HEK293 (cell line): Measurements from ENCODE around the gene DYNLT1.

Source experiments
- CTCF ChIA-PET: fragments of 350-600 bp; formaldehyde crosslinking; extraction: SDS; loops from one replicate; lab custom pipeline; 2021; ENCODE audit warnings: antibody characterized with exemption; lab: Yijun Ruan, JAX
- POLR2A ChIA-PET: fragments of 300-600 bp; formaldehyde crosslinking; extraction: SDS; loops from one replicate; lab custom pipeline; 2020; ENCODE audit warnings: antibody characterized with exemption, inconsistent platforms; lab: Yijun Ruan, JAX
- H3K27ac ChIP-seq: fragments of 200-500 bp; sonication (Bioruptor generic); 2 replicates; pipeline ENCODE4 v1.5.1; 2014; ENCODE audit warnings: low read depth, low read length, control low read depth, inconsistent platforms; ENCODE audit errors: extremely low read depth
- H3K36me3 ChIP-seq, 2 experiments: fragments of 200-500 bp in 1 of 2; sonication (Bioruptor generic) in 1 of 2; 1 replicate in 1 of 2; 2 replicates in 1 of 2; pipeline ENCODE4 v1.5.1; 2014 to 2017; ENCODE audit warnings: inconsistent platforms in 2 of 2, low read length in 2 of 2; ENCODE audit not compliant: control insufficient read depth in 2 of 2, insufficient read depth in 1 of 2
- H3K4me1 ChIP-seq: fragments of 200-500 bp; sonication (Bioruptor generic); 2 replicates; pipeline ENCODE4 v1.5.1; 2014; ENCODE audit warnings: mild to moderate bottlenecking, low read length, inconsistent platforms; ENCODE audit not compliant: control insufficient read depth, insufficient read depth
- H3K4me3 ChIP-seq: 2 replicates; pipeline ENCODE4 v1.5.1; 2011; ENCODE audit warnings: low read depth, mild to moderate bottlenecking, control low read depth, low read length, moderate library complexity
- H3K9me3 ChIP-seq: fragments of 200-500 bp; sonication (Bioruptor generic); 2 replicates; pipeline ENCODE4 v1.5.1; 2014; ENCODE audit warnings: low read depth, low read length, inconsistent platforms; ENCODE audit not compliant: control insufficient read depth, insufficient read depth
- HOXD13 ChIP-seq: sonication (generic); formaldehyde crosslinking; IDR thresholded peaks from 2 replicates; pipeline ENCODE4 v1.8.0; 2022; ENCODE audit warnings: missing genetic modification reagents, borderline replicate concordance
- MZF1 ChIP-seq: fragments of 450-650 bp; formaldehyde crosslinking; IDR thresholded peaks from 2 replicates; pipeline ENCODE4 v1.5.1; 2017; ENCODE audit warnings: missing biosample characterization, missing genetic modification characterization, borderline replicate concordance
- PRDM1 ChIP-seq: fragments of 450-650 bp; formaldehyde crosslinking; IDR thresholded peaks from 2 replicates; pipeline ENCODE4; 2016; ENCODE audit warnings: missing biosample characterization, missing genetic modification characterization
- ZBTB1 ChIP-seq: fragments of 450-650 bp; formaldehyde crosslinking; IDR thresholded peaks from 2 replicates; pipeline ENCODE4 v1.5.1; 2016; ENCODE audit warnings: missing biosample characterization, missing genetic modification characterization
- ZBTB10 ChIP-seq: fragments of 450-650 bp; formaldehyde crosslinking; IDR thresholded peaks from 2 replicates; pipeline ENCODE4 v1.5.1; 2016; ENCODE audit warnings: missing biosample characterization, missing genetic modification characterization
- ZNF18 ChIP-seq: fragments of 450-650 bp; formaldehyde crosslinking; IDR thresholded peaks from 2 replicates; pipeline ENCODE4 v1.5.1; 2016; ENCODE audit warnings: missing biosample characterization, missing genetic modification characterization
- ZNF19 ChIP-seq: fragments of 450-650 bp; formaldehyde crosslinking; IDR thresholded peaks from 2 replicates; pipeline ENCODE4; 2016; ENCODE audit warnings: missing biosample characterization, missing genetic modification characterization, low read depth
- ZNF211 ChIP-seq: fragments of 450-650 bp; formaldehyde crosslinking; IDR thresholded peaks from 2 replicates; pipeline ENCODE4 v1.5.1; 2016; ENCODE audit warnings: low read depth, missing biosample characterization, missing genetic modification characterization
- ZNF292 ChIP-seq: fragments of 450-650 bp; formaldehyde crosslinking; IDR thresholded peaks from 2 replicates; pipeline ENCODE4 v1.5.1; 2016; ENCODE audit warnings: low read depth, missing biosample characterization, missing genetic modification characterization, borderline replicate concordance
- ZNF311 ChIP-seq: fragments of 450-650 bp; formaldehyde crosslinking; IDR thresholded peaks from 2 replicates; pipeline ENCODE4 v1.5.1; 2017; ENCODE audit warnings: missing biosample characterization, missing genetic modification characterization, borderline replicate concordance
- ZNF433 ChIP-seq: fragments of 450-650 bp; formaldehyde crosslinking; IDR thresholded peaks from 2 replicates; pipeline ENCODE4 v1.5.1; 2016; ENCODE audit warnings: missing biosample characterization, missing genetic modification characterization, low read depth
- ZNF514 ChIP-seq: fragments of 450-650 bp; formaldehyde crosslinking; IDR thresholded peaks from 2 replicates; pipeline ENCODE4 v1.5.1; 2016; ENCODE audit warnings: missing biosample characterization, missing genetic modification characterization
- ZNF555 ChIP-seq: fragments of 450-650 bp; formaldehyde crosslinking; conservative IDR thresholded peaks from 2 replicates; pipeline ENCODE4 v1.5.1; 2017; ENCODE audit warnings: missing biosample characterization, mild to moderate bottlenecking, missing genetic modification characterization, inconsistent platforms
- ZNF571 ChIP-seq: fragments of 450-650 bp; formaldehyde crosslinking; IDR thresholded peaks from 2 replicates; pipeline ENCODE4 v1.5.0; 2017; ENCODE audit warnings: missing biosample characterization, missing genetic modification characterization
- ZNF585B ChIP-seq: fragments of 450-650 bp; formaldehyde crosslinking; IDR thresholded peaks from 2 replicates; pipeline ENCODE4 v1.5.1; 2016; ENCODE audit warnings: missing biosample characterization, missing genetic modification characterization
- ZNF654 ChIP-seq: fragments of 450-650 bp; formaldehyde crosslinking; IDR thresholded peaks from 2 replicates; pipeline ENCODE4 v1.5.1; 2016; ENCODE audit warnings: low read depth, missing biosample characterization, missing genetic modification characterization
- ZNF660 ChIP-seq: fragments of 450-650 bp; IDR thresholded peaks from 2 replicates; pipeline ENCODE4 v1.5.1; 2018; ENCODE audit warnings: missing biosample characterization, mild to moderate bottlenecking, missing genetic modification characterization
- ZNF704 ChIP-seq: fragments of 450-650 bp; formaldehyde crosslinking; IDR thresholded peaks from 2 replicates; pipeline ENCODE4 v1.5.1; 2016; ENCODE audit warnings: missing biosample characterization, missing genetic modification characterization
- ZSCAN4 ChIP-seq: fragments of 450-650 bp; formaldehyde crosslinking; IDR thresholded peaks from 2 replicates; pipeline ENCODE4 v1.5.1; 2017; ENCODE audit warnings: missing biosample characterization, missing genetic modification characterization
- TF ChIP-seq, protein P1 (sequence below): fragments of 450-650 bp; formaldehyde crosslinking; IDR thresholded peaks from 2 replicates; pipeline ENCODE4 v1.5.1; 2016; ENCODE audit warnings: missing biosample characterization, missing genetic modification characterization
- TF ChIP-seq, protein P2 (sequence below): fragments of 450-650 bp; formaldehyde crosslinking; IDR thresholded peaks from 2 replicates; pipeline ENCODE4 v1.5.1; 2016; ENCODE audit warnings: missing biosample characterization, missing genetic modification characterization

DYNLT1 gene

GRCh38 chr6:158605266-158605878, 39.2 kb downstream of the DYNLT1 start:
- no peak overlapping the region for H3K4me3 ChIP-seq
- ChIA-PET CTCF (interaction anchor here (0.5 to 4.2 kb wide), 28 partner anchors 9 to 957 kb away, joined by 3 to 39 read pairs (median 4); partner anchors contain the start of gene DYNLT1), POLR2A (interaction anchor here (0.7 kb wide), 1 partner anchor 310 kb away, joined by 11 read pairs; no protein-coding TSS in a partner anchor)
- no peaks in the 10 kb centered on the region for H3K4me1 ChIP-seq
- no peaks in the 10 kb centered on the region for H3K9me3 ChIP-seq
- peaks cover 10 to 66% of the 10 kb centered on the region in 2 experiments; a peak in 2 of 3 replicates for H3K36me3 ChIP-seq
- H3K27ac ChIP-seq = no peak overlapping the region
- no peak for TF ChIP-seq ZNF211
- TF ChIP-seq ZNF514 (tag by site-specific recombination) = no peak
- TF ChIP-seq ZNF311 (tag by site-specific recombination) = no peak
- TF ChIP-seq ZNF555 = no peak
- TF ChIP-seq HOXD13 = no peak
- peak; percentile 32; the same call in 1 of the 2 replicates for TF ChIP-seq ZNF654 (tag by site-specific recombination)
- no peak for TF ChIP-seq ZNF585B
- TF ChIP-seq, protein P1, sequence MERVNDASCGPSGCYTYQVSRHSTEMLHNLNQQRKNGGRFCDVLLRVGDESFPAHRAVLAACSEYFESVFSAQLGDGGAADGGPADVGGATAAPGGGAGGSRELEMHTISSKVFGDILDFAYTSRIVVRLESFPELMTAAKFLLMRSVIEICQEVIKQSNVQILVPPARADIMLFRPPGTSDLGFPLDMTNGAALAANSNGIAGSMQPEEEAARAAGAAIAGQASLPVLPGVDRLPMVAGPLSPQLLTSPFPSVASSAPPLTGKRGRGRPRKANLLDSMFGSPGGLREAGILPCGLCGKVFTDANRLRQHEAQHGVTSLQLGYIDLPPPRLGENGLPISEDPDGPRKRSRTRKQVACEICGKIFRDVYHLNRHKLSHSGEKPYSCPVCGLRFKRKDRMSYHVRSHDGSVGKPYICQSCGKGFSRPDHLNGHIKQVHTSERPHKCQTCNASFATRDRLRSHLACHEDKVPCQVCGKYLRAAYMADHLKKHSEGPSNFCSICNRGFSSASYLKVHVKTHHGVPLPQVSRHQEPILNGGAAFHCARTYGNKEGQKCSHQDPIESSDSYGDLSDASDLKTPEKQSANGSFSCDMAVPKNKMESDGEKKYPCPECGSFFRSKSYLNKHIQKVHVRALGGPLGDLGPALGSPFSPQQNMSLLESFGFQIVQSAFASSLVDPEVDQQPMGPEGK (tag by site-specific recombination) = no peak
- TF ChIP-seq, protein P2, sequence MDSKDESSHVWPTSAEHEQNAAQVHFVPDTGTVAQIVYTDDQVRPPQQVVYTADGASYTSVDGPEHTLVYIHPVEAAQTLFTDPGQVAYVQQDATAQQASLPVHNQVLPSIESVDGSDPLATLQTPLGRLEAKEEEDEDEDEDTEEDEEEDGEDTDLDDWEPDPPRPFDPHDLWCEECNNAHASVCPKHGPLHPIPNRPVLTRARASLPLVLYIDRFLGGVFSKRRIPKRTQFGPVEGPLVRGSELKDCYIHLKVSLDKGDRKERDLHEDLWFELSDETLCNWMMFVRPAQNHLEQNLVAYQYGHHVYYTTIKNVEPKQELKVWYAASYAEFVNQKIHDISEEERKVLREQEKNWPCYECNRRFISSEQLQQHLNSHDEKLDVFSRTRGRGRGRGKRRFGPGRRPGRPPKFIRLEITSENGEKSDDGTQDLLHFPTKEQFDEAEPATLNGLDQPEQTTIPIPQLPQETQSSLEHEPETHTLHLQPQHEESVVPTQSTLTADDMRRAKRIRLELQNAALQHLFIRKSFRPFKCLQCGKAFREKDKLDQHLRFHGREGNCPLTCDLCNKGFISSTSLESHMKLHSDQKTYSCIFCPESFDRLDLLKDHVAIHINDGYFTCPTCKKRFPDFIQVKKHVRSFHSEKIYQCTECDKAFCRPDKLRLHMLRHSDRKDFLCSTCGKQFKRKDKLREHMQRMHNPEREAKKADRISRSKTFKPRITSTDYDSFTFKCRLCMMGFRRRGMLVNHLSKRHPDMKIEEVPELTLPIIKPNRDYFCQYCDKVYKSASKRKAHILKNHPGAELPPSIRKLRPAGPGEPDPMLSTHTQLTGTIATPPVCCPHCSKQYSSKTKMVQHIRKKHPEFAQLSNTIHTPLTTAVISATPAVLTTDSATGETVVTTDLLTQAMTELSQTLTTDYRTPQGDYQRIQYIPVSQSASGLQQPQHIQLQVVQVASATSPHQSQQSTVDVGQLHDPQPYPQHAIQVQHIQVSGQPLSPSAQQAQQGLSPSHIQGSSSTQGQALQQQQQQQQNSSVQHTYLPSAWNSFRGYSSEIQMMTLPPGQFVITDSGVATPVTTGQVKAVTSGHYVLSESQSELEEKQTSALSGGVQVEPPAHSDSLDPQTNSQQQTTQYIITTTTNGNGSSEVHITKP (tag by site-specific recombination) = no peak
- no peak for TF ChIP-seq ZSCAN4 (tag by site-specific recombination)
- TF ChIP-seq ZNF18 (tag by site-specific recombination) = no peak
- TF ChIP-seq ZNF571 (tag by site-specific recombination) = no peak
- TF ChIP-seq ZNF660 (tag by site-specific recombination) = 0 out of 2 replicates have a peak, but pooled peaks have one; percentile 12

GRCh38 chr6:158604048-158604406, 40.5 kb downstream of the DYNLT1 start:
- Histone ChIP-seq H3K36me3 (peaks cover 10 to 62% of the 10 kb centered on the region in 2 experiments; a peak in 2 of 3 replicates), H3K4me3 (no peak overlapping the region), H3K9me3 (no peaks in the 10 kb centered on the region), H3K27ac (no peak overlapping the region), H3K4me1 (no peaks in the 10 kb centered on the region)
- CTCF ChIA-PET = interaction anchor here (0.6 to 4.2 kb wide), 10 partner anchors 23 to 390 kb away, joined by 3 to 39 read pairs (median 10); no protein-coding TSS in a partner anchor
- POLR2A ChIA-PET = interaction anchor here (0.7 to 1.0 kb wide), 2 partner anchors 16 to 41 kb away, joined by 3 to 10 read pairs; partner anchors contain the start of gene DYNLT1
- TF ChIP-seq ZNF433 (tag by site-specific recombination) = no peak
- TF ChIP-seq ZNF311 (tag by site-specific recombination) = no peak
- TF ChIP-seq ZBTB1 (tag by site-specific recombination) = no peak
- no peak for TF ChIP-seq ZNF704 (tag by site-specific recombination)
- no peak for TF ChIP-seq ZNF292 (tag by site-specific recombination)
- TF ChIP-seq ZBTB10 (tag by site-specific recombination) = no peak
- TF ChIP-seq MZF1 = no peak
- TF ChIP-seq ZNF19 (tag by site-specific recombination) = no peak
- no peak for TF ChIP-seq PRDM1 (tag by site-specific recombination)
